ENCODE results near the gene JARID2. TPM values are rescaled to one million over a fixed set of nuclear protein-coding genes. Genes with fewer than 3 reads are reported as not detected.
A peak's percentile ranks its signal among the peaks of the same experiment; 100 is the strongest.

The JARID2 gene
- total and polyA plus RNA-seq, 2 of the 8 experiments (the other 6 are each of a cell fraction or from before 2014, with no cell fraction given), result 60.1 to 239 TPM

- Histone ChIP-seq H3K9ac (replicated peaks in 1 of 4; ENCODE audit: extremely low read depth in 1 of 4, low read depth in 3 of 4, low read length in 3 of 4) (no peak overlapping the region), H4K20me1 (replicated peaks in 1 of 2; ENCODE audit: control insufficient read depth in 1 of 2, insufficient read depth in 2 of 2, low read length in 2 of 2) (peaks cover 37 to 46% of the 10 kb centered on the region in 2 experiments), H2AFZ (ENCODE audit: low read length) (no peak overlapping the region), H4K8ac (ENCODE audit: extremely low read depth, insufficient read depth, low read length) (no peak overlapping the region), H3K27ac (ENCODE audit: low read depth, low read length) (no peak overlapping the region), H3K4me2 (ENCODE audit: insufficient read depth in 1 of 2, low read depth in 2 of 2, low read length in 2 of 2) (no peak overlapping the region), H2AK5ac (ENCODE audit: low read depth, low read length) (no peak overlapping the region), H3K79me1 (ENCODE audit: low read depth, low read length) (peaks cover 24% of the 10 kb centered on the region), H2BK20ac (ENCODE audit: low read length) (no peak overlapping the region), H2BK15ac (ENCODE audit: low read length) (0 out of 2 replicates have a peak overlapping the region, but pooled peaks have one; percentile 47), H2BK120ac (replicated peaks; ENCODE audit: low read depth, low read length) (no peak overlapping the region), H3K23me2 (ENCODE audit: low read depth, low read length) (no peaks in the 10 kb centered on the region; the same call in 1 of the 2 replicates), H3K56ac (replicated peaks; ENCODE audit: insufficient read length, low read depth, low read length) (no peak overlapping the region), H3K23ac (ENCODE audit: insufficient read length) (no peak overlapping the region), H3K14ac (ENCODE audit: insufficient read length) (no peak overlapping the region), H4K5ac (ENCODE audit: insufficient read length, low read depth, low read length) (no peak overlapping the region), H3K4ac (replicated peaks; ENCODE audit: insufficient read length, low read depth, low read length) (no peak overlapping the region), H4K91ac (replicated peaks; ENCODE audit: insufficient read length, low read length) (no peak overlapping the region), H3K36me3 (ENCODE audit: control insufficient read depth in 2 of 4, insufficient read depth in 4 of 4, low read length in 3 of 4) (peaks cover 40 to 100% (median 81%) of the 10 kb centered on the region in 4 experiments), H3K79me2 (ENCODE audit: control insufficient read depth in 1 of 2, insufficient read depth in 2 of 2, low read length in 2 of 2) (peaks cover 0 to 77% of the 10 kb centered on the region in 2 experiments; a peak in 2 of 4 replicates), H3K9me3 (ENCODE audit: insufficient read depth in 2 of 2, low read depth in 1 of 2, low read length in 1 of 2) (no peaks in the 10 kb centered on the region), H3K27me3 (replicated peaks in 1 of 4; ENCODE audit: control insufficient read depth in 3 of 4, extremely low read depth in 1 of 4, insufficient read depth in 3 of 4, low read length in 3 of 4) (no peaks in the 10 kb centered on the region), H3K18ac (ENCODE audit: extremely low read depth, low read length) (no peak overlapping the region), H2BK12ac (ENCODE audit: low read depth, low read length) (no peak overlapping the region), H2BK5ac (ENCODE audit: low read depth, low read length) (peak overlapping the region; percentile 87; the same call in 1 of the 2 replicates), H3K4me1 (replicated peaks in 1 of 4; ENCODE audit: control insufficient read depth in 3 of 4, insufficient read depth in 4 of 4, low read length in 3 of 4) (peaks cover 0 to 13% (median 8%) of the 10 kb centered on the region in 4 experiments; a peak in 6 of 7 replicates), H3K4me3 (ENCODE audit: extremely low read depth in 1 of 4, insufficient read depth in 2 of 4, low read depth in 3 of 4, low read length in 4 of 4) (no peak overlapping the region)
- ChIA-PET CTCF (ENCODE audit: partially characterized antibody) (interaction anchor here (0.9 kb wide), 1 partner anchor 115 kb away, joined by 4 read pairs; no protein-coding TSS in a partner anchor), POLR2A (ENCODE audit: partially characterized antibody) (no interaction called here)
- TF ChIP-seq SIN3A (conservative IDR thresholded peaks at IDR 0.05 in 1 of 2, IDR thresholded peaks at IDR 0.05 in 1 of 2; ENCODE audit: low read depth in 1 of 2, low read length in 2 of 2), result no peak
- no peak for TF ChIP-seq RAD21 (IDR thresholded peaks at IDR 0.05 in 1 of 2, conservative IDR thresholded peaks at IDR 0.05 in 1 of 2; ENCODE audit: low read depth in 2 of 2, low read length in 2 of 2)
- peak; percentile 46; the same call in 1 of the 2 replicates for TF ChIP-seq CEBPB (IDR thresholded peaks at IDR 0.05; ENCODE audit: low read depth, low read length)
- TF ChIP-seq HDAC6 (IDR thresholded peaks at IDR 0.05; ENCODE audit: low read depth, low read length), result no peak
- no peak for TF ChIP-seq CHD1 (IDR thresholded peaks at IDR 0.05; ENCODE audit: low read depth, low read length)
- no peak for TF ChIP-seq GTF2F1 (IDR thresholded peaks at IDR 0.05; ENCODE audit: borderline replicate concordance, low read depth, low read length)
- TF ChIP-seq RXRA (IDR thresholded peaks at IDR 0.05; ENCODE audit: insufficient read depth, low read depth, low read length), result no peak
- no peak for TF ChIP-seq EP300 (IDR thresholded peaks at IDR 0.05; ENCODE audit: borderline replicate concordance in 1 of 2, low read depth in 2 of 2, low read length in 2 of 2)
- WGBS, 2 experiments (ENCODE audit: extremely low coverage in 1 of 2, insufficient coverage in 1 of 2, insufficient read length in 1 of 2, insufficient replicate concordance in 2 of 2, low coverage in 1 of 2, low lambda C conversion rate in 2 of 2, missing lambda C conversion rate in 1 of 2), result 81% methylated on average over 6 of the region's 6 CpGs; no CpG with 5 or more reads in 1 of the 2 experiments
- FAIRE-seq, result peak; percentile 36
- DNase-seq (ENCODE audit: low read depth in 1 of 2, low spot score in 2 of 2), result no peak
Observed at GRCh38 chr6:15508441-15508871, 262.6 kb downstream of the JARID2 start.
